ENCODE data around the gene BMP7.

BMP7 gene

DNA sequence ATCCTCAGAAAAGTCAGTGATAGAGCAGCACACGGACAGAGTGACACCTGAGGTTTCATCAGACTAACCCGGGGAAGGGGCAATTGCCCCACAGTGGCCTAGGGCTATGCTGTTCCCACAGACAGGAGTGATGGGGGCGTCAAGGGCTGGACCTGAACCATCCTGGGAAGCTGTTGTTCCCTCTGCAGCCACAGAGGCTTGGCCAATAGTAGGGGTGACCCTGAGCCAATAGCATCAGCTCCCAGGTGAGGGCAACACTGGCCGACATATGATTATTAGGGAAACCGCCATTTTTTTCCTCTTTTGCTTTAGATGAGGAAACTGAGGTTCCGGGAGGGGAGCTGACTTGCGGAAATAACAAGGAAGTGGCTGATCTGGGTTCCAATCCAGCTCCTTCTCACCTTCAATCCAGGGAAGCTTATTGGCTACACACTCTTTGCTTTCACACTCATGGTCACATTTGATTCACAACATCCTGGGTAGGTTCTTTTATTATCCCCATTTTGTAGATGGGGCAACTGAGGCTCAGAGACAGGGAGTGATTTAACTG is 126.0 kb downstream of the BMP7 start:
- DNase-seq, result no peak
- intact Hi-C loops (cut with DNase I), result no loop called here

- DNase-seq, result no peak
- intact Hi-C loops (cut with DNase I), result no loop called here
Observed at GRCh38 chr20:57139342-57140093, 126.9 kb downstream of the BMP7 start.

GRCh38 chr20:57138198-57138995 is 128.0 kb downstream of the BMP7 start:
- no peak for DNase-seq
- intact Hi-C loops (cut with DNase I), result no loop called here

GRCh38 chr20:57137676-57138075 is 128.8 kb downstream of the BMP7 start:
- no peak for DNase-seq
- intact Hi-C loops (cut with DNase I), result no loop called here

DNA sequence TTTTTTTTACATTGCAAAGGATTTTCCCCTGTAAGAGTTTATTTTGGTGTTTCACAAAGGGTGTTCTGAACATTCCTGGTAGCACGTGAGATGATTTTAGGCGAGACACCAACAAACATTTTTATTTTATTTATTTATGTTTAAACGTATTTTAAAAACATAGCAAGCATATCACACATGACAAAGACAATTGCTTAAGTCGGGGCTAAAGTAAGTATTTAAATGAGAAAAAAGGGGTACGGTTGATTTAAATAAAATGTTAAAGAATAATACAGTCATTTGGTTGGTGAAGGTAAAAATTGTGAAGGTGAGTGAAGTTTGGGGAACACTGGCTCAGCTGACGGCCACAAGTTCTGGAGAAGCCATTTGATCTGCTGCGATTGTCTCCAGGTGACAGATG is 129.7 kb downstream of the BMP7 start:
- intact Hi-C loops (cut with DNase I), result no loop called here
- DNase-seq, result no peak

DNA sequence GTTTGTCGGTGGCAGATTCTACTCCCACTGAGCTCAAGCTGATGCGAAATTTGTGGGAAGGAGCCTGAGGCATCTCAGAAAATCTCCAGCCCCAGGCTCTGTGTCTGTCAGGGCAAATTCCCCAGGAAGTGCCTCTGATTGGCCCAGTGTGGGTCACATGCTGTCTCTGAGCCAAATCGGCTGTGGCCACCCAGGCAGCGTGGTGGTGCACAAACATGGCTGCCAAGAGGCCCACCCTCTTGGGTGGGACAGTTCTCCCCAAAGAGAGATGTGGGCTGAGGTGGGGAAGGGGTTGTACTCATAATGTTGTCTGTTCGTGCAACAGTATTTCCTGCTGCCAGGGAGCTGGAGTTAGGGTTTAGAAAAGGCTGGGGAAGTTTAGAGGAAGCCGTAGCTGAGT is 130.6 kb downstream of the BMP7 start:
- intact Hi-C loops (cut with DNase I), result no loop called here
- no peak for DNase-seq

GRCh38 chr20:57134804-57135203 is 131.6 kb downstream of the BMP7 start:
- intact Hi-C loops (cut with DNase I), result no loop called here
- no peak for DNase-seq

GRCh38 chr20:57133926-57134650 is 132.4 kb downstream of the BMP7 start:
- intact Hi-C loops (cut with DNase I), result no loop called here
- no peak for DNase-seq

- intact Hi-C loops (cut with DNase I), result no loop called here
- no peak for DNase-seq
Observed at GRCh38 chr20:57131601-57132391, 134.6 kb downstream of the BMP7 start.

GRCh38 chr20:57131077-57131476 is 135.4 kb downstream of the BMP7 start:
- intact Hi-C loops (cut with DNase I), result no loop called here

GRCh38 chr20:57130160-57130772 is 136.2 kb downstream of the BMP7 start:
- no peak for DNase-seq
- intact Hi-C loops (cut with DNase I), result no loop called here

More at GRCh38 chr20:57131077-57131476, 135.4 kb downstream of the BMP7 start:
- no peak for DNase-seq

DNA sequence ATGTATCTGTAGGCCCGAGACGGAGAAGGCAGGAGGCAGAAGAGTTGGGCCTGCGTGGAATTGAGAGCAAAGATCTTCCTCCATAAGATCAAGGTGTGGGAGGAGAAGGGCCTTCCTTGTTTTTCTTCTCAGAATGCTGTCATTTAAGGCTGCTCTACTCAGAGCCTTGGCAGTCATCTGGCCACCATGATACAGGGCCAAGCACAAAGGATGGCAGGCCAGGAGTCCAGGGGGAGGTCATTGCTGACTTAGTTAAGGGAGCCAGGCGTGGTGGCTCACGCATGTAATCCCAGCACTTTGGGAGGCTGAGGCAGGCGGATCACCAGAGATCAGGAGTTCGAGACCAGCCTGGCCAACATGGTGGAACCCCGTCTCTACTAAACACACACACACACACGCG is 137.1 kb downstream of the BMP7 start:
- DNase-seq, result no peak
- intact Hi-C loops (cut with DNase I), result no loop called here

- no peak for DNase-seq
- intact Hi-C loops (cut with DNase I), result no loop called here
Observed at GRCh38 chr20:57128044-57128757, 138.2 kb downstream of the BMP7 start.

DNA sequence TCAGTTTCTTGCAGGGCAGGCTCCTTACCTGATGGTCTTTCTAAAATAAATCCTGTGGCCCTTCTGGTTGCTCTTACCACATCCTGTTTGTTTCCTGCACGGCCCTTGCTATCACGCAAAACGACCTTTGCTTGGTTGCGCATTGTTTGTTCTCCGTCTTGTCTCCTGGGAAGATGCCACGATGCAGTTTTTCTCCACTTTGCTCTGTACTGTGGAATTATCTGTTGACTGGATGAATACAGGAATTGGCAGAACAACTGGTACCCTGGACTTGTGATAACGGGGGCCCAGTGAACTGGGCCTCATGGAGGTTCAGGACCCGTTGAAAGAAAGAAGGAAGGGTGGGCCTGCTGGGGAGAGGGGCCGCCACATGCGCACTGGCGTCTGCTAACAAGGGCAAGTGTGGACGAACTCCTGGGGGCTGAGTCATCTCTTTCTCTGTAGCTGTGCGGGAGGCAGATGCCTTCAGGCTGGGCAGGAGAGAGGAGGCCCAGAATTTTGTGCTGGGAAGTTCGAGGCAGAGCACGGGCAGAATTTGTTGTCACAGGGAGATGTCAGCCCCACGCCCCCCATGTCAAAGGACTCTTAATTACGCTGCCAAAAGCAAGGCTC is 139.9 kb downstream of the BMP7 start:
- intact Hi-C loops (cut with DNase I), result no loop called here
- DNase-seq, result no peak

- intact Hi-C loops (cut with DNase I), result no loop called here
- no peak for DNase-seq
Observed at GRCh38 chr20:57124800-57125517, 141.5 kb downstream of the BMP7 start.

GRCh38 chr20:57124366-57124765 is 142.1 kb downstream of the BMP7 start:
- intact Hi-C loops (cut with DNase I), result no loop called here
- no peak for DNase-seq

DNA sequence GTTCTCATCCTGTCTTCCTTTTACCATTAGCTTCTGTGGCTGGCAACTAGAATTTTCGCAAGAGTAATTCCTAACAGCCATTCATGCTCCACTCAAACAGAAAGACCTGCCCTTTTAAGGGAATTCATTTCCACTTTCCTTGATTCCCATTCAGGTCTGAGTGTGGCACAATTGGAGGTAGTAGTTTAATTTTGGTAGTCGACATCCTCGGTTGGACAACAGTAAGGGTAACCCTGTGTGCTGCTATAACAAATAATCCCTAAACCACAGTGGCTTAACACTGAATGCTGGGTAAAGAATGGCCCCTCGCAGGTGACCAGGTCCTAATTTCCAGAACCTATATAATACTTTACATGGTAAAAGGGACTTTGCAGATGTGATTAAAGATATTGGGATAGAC is 142.9 kb downstream of the BMP7 start:
- no peak for DNase-seq
- intact Hi-C loops (cut with DNase I), result no loop called here

Measured in posterior cingulate gyrus (tissue), 11 donors.